ENCODE data around the gene KRTAP4-9.

- no peak for TF ChIP-seq EZH2 (optimal IDR thresholded peaks at IDR 0.05; ENCODE audit: low read depth, low read length)
- TF ChIP-seq EZH2phosphoT487 (IDR thresholded peaks at IDR 0.05; ENCODE audit: low read length): no peak
Observed at GRCh38 chr17:41133880-41134735, 28.9 kb downstream of the KRTAP4-9 start.

Measured in MM.1S (cell line).